D341Med (cell line): ENCODE results near the gene TGFBR2.

Source experiments
- DNase-seq: peaks from one replicate; pipeline ENCODE4 v3.0.0; 2012; ENCODE audit warnings: low spot score

Gene TGFBR2

GRCh38 chr3:30673425-30674341 is 67.3 kb downstream of the TGFBR2 start:
- no peak for DNase-seq

GRCh38 chr3:30675006-30675405 is 68.6 kb downstream of the TGFBR2 start:
- no peak for DNase-seq

- no peak for DNase-seq
Observed at GRCh38 chr3:30675774-30676173, 69.4 kb downstream of the TGFBR2 start.

GRCh38 chr3:30676424-30677346 is 70.3 kb downstream of the TGFBR2 start:
- DNase-seq, result no peak

GRCh38 chr3:30677347-30677685 is 70.9 kb downstream of the TGFBR2 start:
- no peak for DNase-seq

- DNase-seq, result no peak
Observed at GRCh38 chr3:30679045-30679444, 72.6 kb downstream of the TGFBR2 start.

- no peak for DNase-seq
Observed at GRCh38 chr3:30680789-30681648, 74.6 kb downstream of the TGFBR2 start.

GRCh38 chr3:30681649-30682211 is 75.3 kb downstream of the TGFBR2 start:
- no peak for DNase-seq

- no peak for DNase-seq
Observed at GRCh38 chr3:30682434-30683155, 76.2 kb downstream of the TGFBR2 start.

GRCh38 chr3:30683769-30684168 is 77.4 kb downstream of the TGFBR2 start:
- DNase-seq, result no peak

GRCh38 chr3:30684356-30684755 is 78.0 kb downstream of the TGFBR2 start:
- no peak for DNase-seq

GRCh38 chr3:30685267-30685667 is 78.9 kb downstream of the TGFBR2 start:
- no peak for DNase-seq

GRCh38 chr3:30686176-30686575 is 79.8 kb downstream of the TGFBR2 start:
- DNase-seq, result no peak

- no peak for DNase-seq
Observed at GRCh38 chr3:30686799-30687198, 80.4 kb downstream of the TGFBR2 start.

GRCh38 chr3:30687930-30688570 is 81.6 kb downstream of the TGFBR2 start:
- no peak for DNase-seq

GRCh38 chr3:30688776-30689641 is 82.6 kb downstream of the TGFBR2 start:
- no peak for DNase-seq

- DNase-seq, result no peak
Observed at GRCh38 chr3:30690199-30690598, 83.8 kb downstream of the TGFBR2 start.

GRCh38 chr3:30691249-30691880 is 85.0 kb downstream of the TGFBR2 start:
- DNase-seq, result no peak

GRCh38 chr3:30691944-30692343 is 85.5 kb downstream of the TGFBR2 start:
- no peak for DNase-seq
